HG03457 (cell line): Measurements from ENCODE around the gene SDSL.

ENCODE experiments used
- ATAC-seq: cut with Tn5 transposase; IDR thresholded peaks from one replicate; pipeline ENCODE4 v1.9.1; 2021; ENCODE audit warnings: moderate number of reproducible peaks; ENCODE audit not compliant: unreplicated experiment

The SDSL gene

GRCh38 chr12:113422030-113422885 is at the start of gene SDSL:
Gene SDSL, plus strand, starts transcription at chr12:113422380. Its CDS starts 5,603 bp downstream, at chr12:113427983.
- ATAC-seq = peak; percentile 90

- ATAC-seq = no peak
Measured at GRCh38 chr12:113373440-113373839, 48.7 kb upstream of the SDSL start.

GRCh38 chr12:113373969-113374368 is 48.2 kb upstream of the SDSL start:
- ATAC-seq = no peak

- no peak for ATAC-seq
Measured at GRCh38 chr12:113374823-113375428, 47.3 kb upstream of the SDSL start.

- ATAC-seq = no peak
Measured at GRCh38 chr12:113378291-113378690, 43.9 kb upstream of the SDSL start.

- no peak for ATAC-seq
Measured at GRCh38 chr12:113381220-113381619, 41.0 kb upstream of the SDSL start.

- no peak for ATAC-seq
Measured at GRCh38 chr12:113382206-113382605, 40.0 kb upstream of the SDSL start.

GRCh38 chr12:113384778-113385177 is 37.4 kb upstream of the SDSL start:
- no peak for ATAC-seq

- no peak for ATAC-seq
Measured at GRCh38 chr12:113385282-113385882, 36.8 kb upstream of the SDSL start.

GRCh38 chr12:113386866-113387566 is 35.2 kb upstream of the SDSL start:
- ATAC-seq = no peak

GRCh38 chr12:113387631-113388030 is 34.5 kb upstream of the SDSL start:
- ATAC-seq = no peak

- no peak for ATAC-seq
Measured at GRCh38 chr12:113388351-113388750, 33.8 kb upstream of the SDSL start.

GRCh38 chr12:113390064-113391043 is 31.8 kb upstream of the SDSL start:
- ATAC-seq = no peak

- ATAC-seq = no peak
Measured at GRCh38 chr12:113391145-113391544, 31.0 kb upstream of the SDSL start.

GRCh38 chr12:113391650-113392337 is 30.4 kb upstream of the SDSL start:
- no peak for ATAC-seq

- ATAC-seq = no peak
Measured at GRCh38 chr12:113392520-113392919, 29.7 kb upstream of the SDSL start.

GRCh38 chr12:113392988-113393579 is 29.1 kb upstream of the SDSL start:
- ATAC-seq = no peak

GRCh38 chr12:113393749-113394148 is 28.4 kb upstream of the SDSL start:
- ATAC-seq = no peak

- no peak for ATAC-seq
Measured at GRCh38 chr12:113395119-113395518, 27.1 kb upstream of the SDSL start.
